DOHH2 (cell line): ENCODE results near the gene GAS2.

Experiments used
- H3F3A ChIP-seq: fragments of 200-600 bp; sonication (generic), shearing (Covaris generic); 2 replicates; pipeline ENCODE4 v1.6.0; 2016; ENCODE audit warnings: antibody characterized with exemption, mild to moderate bottlenecking; ENCODE audit not compliant: control insufficient read depth, insufficient read depth
- H3K27ac ChIP-seq: fragments of 200-600 bp; sonication (generic); 2 replicates; pipeline ENCODE4 v1.5.1; 2014; ENCODE audit warnings: low read depth, mild to moderate bottlenecking, low read length, moderate library complexity
- H3K27me3 ChIP-seq: fragments of 200-600 bp; sonication (generic); 2 replicates; pipeline ENCODE4 v1.6.1; 2014; ENCODE audit warnings: mild to moderate bottlenecking, low read length, mixed read lengths; ENCODE audit not compliant: control insufficient read depth
- H3K36me3 ChIP-seq: fragments of 200-600 bp; sonication (generic); 2 replicates; pipeline ENCODE4 v1.6.1; 2014; ENCODE audit warnings: mild to moderate bottlenecking, low read length, moderate library complexity, mixed read lengths; ENCODE audit not compliant: control insufficient read depth
- H3K4me1 ChIP-seq: fragments of 200-600 bp; sonication (generic); 2 replicates; pipeline ENCODE4 v1.6.1; 2014; ENCODE audit warnings: mild to moderate bottlenecking, low read length, mixed read lengths; ENCODE audit not compliant: control insufficient read depth
- H3K4me2 ChIP-seq: fragments of 200-600 bp; sonication (generic); 2 replicates; pipeline ENCODE4 v1.6.0; 2014; ENCODE audit warnings: mild to moderate bottlenecking, low read length, moderate library complexity
- H3K4me3 ChIP-seq: fragments of 200-600 bp; sonication (generic); 2 replicates; pipeline ENCODE4 v1.5.1; 2014; ENCODE audit warnings: mild to moderate bottlenecking, low read length, mixed read lengths
- H3K79me2 ChIP-seq: fragments of 200-600 bp; sonication (generic); 2 replicates; pipeline ENCODE4 v1.6.1; 2014; ENCODE audit warnings: mild to moderate bottlenecking, low read length, mixed read lengths; ENCODE audit not compliant: control insufficient read depth
- H3K9me2 ChIP-seq: fragments of 200-600 bp; sonication (generic); replicated peaks from 2 replicates; pipeline ENCODE4 v1.6.1; 2014; ENCODE audit warnings: mild to moderate bottlenecking, low read length, mixed read lengths; ENCODE audit not compliant: control insufficient read depth
- H3K9me3 ChIP-seq: fragments of 200-600 bp; sonication (generic); 2 replicates; pipeline ENCODE4 v1.6.1; 2014; ENCODE audit warnings: antibody characterized with exemption, low read length, mixed read lengths; ENCODE audit not compliant: control insufficient read depth, insufficient read depth
- H4K20me1 ChIP-seq: fragments of 200-600 bp; sonication (generic); 2 replicates; pipeline ENCODE4 v1.6.0; 2014; ENCODE audit warnings: low read depth, mild to moderate bottlenecking, antibody characterized with exemption, low read length, moderate library complexity; ENCODE audit not compliant: control insufficient read depth, insufficient read depth
- EZH2phosphoT487 ChIP-seq: fragments of 200-600 bp; sonication (generic); IDR thresholded peaks from 2 replicates; pipeline ENCODE4 v1.6.1; 2017; ENCODE audit warnings: borderline replicate concordance, mild to moderate bottlenecking, antibody characterized with exemption, low read length, moderate library complexity, mixed read lengths
- TF ChIP-seq, protein P1 (sequence below): fragments of 200-600 bp; sonication (generic); IDR thresholded peaks from one replicate; pipeline ENCODE4 v1.5.1; 2014; ENCODE audit warnings: antibody characterized with exemption, mild to moderate bottlenecking, low read depth, low read length; ENCODE audit not compliant: poor library complexity, severe bottlenecking

Gene GAS2

DNA sequence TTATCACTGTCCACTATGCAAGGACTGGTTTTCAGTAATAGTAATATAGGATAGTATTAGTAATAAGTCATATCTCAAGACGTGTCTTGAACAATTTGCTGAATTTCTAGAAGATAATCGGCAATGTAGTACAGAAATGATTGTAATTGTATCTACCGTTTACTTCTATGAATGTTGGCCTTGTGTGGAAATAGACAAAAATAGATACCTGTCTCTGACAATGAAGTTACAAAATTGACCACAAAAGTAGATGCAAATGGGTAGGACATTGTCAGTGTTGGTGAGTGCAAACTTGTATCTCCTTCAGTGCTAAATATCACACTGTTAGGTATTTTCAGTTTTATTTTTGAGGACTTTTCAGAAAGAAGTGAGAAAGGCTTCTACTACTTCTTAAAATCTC is 120.1 kb downstream of the GAS2 start:
- no peaks in the 10 kb centered on the region for H3K79me2 ChIP-seq
- no peaks in the 10 kb centered on the region; the same call in 1 of the 2 replicates for H3K4me1 ChIP-seq
- H3K9me2 ChIP-seq = no peaks in the 10 kb centered on the region
- no peaks in the 10 kb centered on the region; the same call in 1 of the 2 replicates for H3K27me3 ChIP-seq
- H3F3A ChIP-seq = no peaks in the 10 kb centered on the region
- no peaks in the 10 kb centered on the region for H3K36me3 ChIP-seq
- H4K20me1 ChIP-seq = no peaks in the 10 kb centered on the region
- no peaks in the 10 kb centered on the region for H3K9me3 ChIP-seq
- TF ChIP-seq, protein P1, sequence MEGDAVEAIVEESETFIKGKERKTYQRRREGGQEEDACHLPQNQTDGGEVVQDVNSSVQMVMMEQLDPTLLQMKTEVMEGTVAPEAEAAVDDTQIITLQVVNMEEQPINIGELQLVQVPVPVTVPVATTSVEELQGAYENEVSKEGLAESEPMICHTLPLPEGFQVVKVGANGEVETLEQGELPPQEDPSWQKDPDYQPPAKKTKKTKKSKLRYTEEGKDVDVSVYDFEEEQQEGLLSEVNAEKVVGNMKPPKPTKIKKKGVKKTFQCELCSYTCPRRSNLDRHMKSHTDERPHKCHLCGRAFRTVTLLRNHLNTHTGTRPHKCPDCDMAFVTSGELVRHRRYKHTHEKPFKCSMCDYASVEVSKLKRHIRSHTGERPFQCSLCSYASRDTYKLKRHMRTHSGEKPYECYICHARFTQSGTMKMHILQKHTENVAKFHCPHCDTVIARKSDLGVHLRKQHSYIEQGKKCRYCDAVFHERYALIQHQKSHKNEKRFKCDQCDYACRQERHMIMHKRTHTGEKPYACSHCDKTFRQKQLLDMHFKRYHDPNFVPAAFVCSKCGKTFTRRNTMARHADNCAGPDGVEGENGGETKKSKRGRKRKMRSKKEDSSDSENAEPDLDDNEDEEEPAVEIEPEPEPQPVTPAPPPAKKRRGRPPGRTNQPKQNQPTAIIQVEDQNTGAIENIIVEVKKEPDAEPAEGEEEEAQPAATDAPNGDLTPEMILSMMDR = no peak
- no peak for TF ChIP-seq EZH2phosphoT487
- no peak overlapping the region for H3K4me2 ChIP-seq
- H3K4me3 ChIP-seq = no peak overlapping the region
- H3K27ac ChIP-seq = no peak overlapping the region

DNA sequence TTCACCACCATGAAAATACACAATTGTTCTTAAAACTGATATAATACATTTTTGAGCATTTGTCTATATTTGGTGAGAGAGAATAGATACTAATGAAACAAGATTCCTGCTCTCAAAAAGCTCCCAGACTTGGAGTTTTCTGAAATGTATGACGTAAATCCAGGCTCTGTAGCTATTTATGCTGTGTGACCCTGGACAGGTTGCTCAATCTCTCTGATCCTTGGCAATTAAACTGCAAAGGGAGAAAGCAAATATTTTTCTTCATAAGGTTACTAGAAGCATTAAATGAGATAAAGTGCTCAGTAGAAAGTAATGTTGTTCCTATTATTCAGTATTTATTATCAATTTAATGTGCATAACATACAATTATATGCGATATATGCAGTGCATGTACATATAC is 120.6 kb downstream of the GAS2 start:
- H3K79me2 ChIP-seq = no peaks in the 10 kb centered on the region
- H4K20me1 ChIP-seq = no peaks in the 10 kb centered on the region
- H3K36me3 ChIP-seq = no peaks in the 10 kb centered on the region
- H3K9me2 ChIP-seq = no peaks in the 10 kb centered on the region
- H3K27me3 ChIP-seq = no peaks in the 10 kb centered on the region; the same call in 1 of the 2 replicates
- H3K27ac ChIP-seq = no peak overlapping the region
- TF ChIP-seq, protein P1 = no peak
- TF ChIP-seq EZH2phosphoT487 = no peak
- H3K4me1 ChIP-seq = no peaks in the 10 kb centered on the region
- H3F3A ChIP-seq = no peaks in the 10 kb centered on the region
- H3K4me3 ChIP-seq = no peak overlapping the region
- no peak overlapping the region for H3K4me2 ChIP-seq
- H3K9me3 ChIP-seq = no peaks in the 10 kb centered on the region

DNA sequence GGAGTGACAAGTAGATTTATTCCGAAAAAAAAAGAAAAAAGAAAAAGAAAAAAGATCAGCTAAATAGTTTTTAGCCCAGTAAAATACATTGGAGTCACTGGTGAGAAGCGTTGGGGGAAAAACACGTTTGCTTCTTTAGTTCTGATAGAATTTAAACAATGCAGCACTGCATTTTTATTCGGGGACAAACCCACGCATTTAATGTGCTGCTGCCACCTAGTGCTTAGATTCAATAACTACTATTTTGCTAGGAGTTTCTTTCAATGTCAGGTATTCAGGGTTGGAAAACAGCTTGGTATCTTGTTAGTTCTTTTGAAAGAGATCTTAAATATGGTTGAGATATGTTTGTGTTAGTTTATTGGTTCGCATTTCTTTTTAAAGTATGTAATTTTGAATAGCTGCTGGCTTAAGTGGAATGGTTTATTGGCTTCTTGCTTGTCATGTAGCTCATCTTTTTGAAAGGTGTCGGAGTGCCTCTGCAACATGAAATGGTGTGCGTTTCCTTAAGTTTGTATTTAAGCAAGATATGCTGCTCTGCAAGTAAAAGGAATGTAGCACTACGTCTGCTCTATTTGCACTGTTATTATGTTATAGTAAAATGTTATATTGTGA is 121.2 kb downstream of the GAS2 start:
- H3K4me3 ChIP-seq = no peak overlapping the region
- H3K9me3 ChIP-seq = no peaks in the 10 kb centered on the region
- no peaks in the 10 kb centered on the region for H3K9me2 ChIP-seq
- H4K20me1 ChIP-seq = no peaks in the 10 kb centered on the region
- H3K36me3 ChIP-seq = no peaks in the 10 kb centered on the region
- H3K79me2 ChIP-seq = no peaks in the 10 kb centered on the region
- no peak for TF ChIP-seq EZH2phosphoT487
- TF ChIP-seq, protein P1 = peak; percentile 65
- H3K4me2 ChIP-seq = no peak overlapping the region
- no peak overlapping the region for H3K27ac ChIP-seq
- H3F3A ChIP-seq = no peaks in the 10 kb centered on the region
- no peaks in the 10 kb centered on the region for H3K4me1 ChIP-seq
- H3K27me3 ChIP-seq = no peaks in the 10 kb centered on the region; the same call in 1 of the 2 replicates
